Activated naive CD4-positive, alpha-beta T cell treated with anti-CD3 and anti-CD28 coated beads, Interleukin-2, amount 50 U/mL, for 16 hours (primary cell): Measurements from ENCODE around the gene AGBL4.

Experiments used
- DNase-seq: peaks from one replicate; pipeline ENCODE4 v3.0.0-alpha.2; 2020

Gene AGBL4

GRCh38 chr1:48939828-48940227, 1083.9 kb downstream of the AGBL4 start:
- DNase-seq: no peak

- DNase-seq: no peak
Observed at GRCh38 chr1:48939042-48939441, 1084.7 kb downstream of the AGBL4 start.

- DNase-seq: no peak
Observed at GRCh38 chr1:48937732-48938131, 1086.0 kb downstream of the AGBL4 start.

GRCh38 chr1:48936436-48936835, 1087.3 kb downstream of the AGBL4 start:
- no peak for DNase-seq

GRCh38 chr1:48932366-48932765, 1091.4 kb downstream of the AGBL4 start:
- no peak for DNase-seq

- DNase-seq: no peak
Observed at GRCh38 chr1:48931506-48932192, 1092.1 kb downstream of the AGBL4 start.

GRCh38 chr1:48930011-48930410, 1093.7 kb downstream of the AGBL4 start:
- DNase-seq: no peak

- no peak for DNase-seq
Observed at GRCh38 chr1:48924099-48924498, 1099.7 kb downstream of the AGBL4 start.

GRCh38 chr1:48923116-48923515, 1100.6 kb downstream of the AGBL4 start:
- no peak for DNase-seq

GRCh38 chr1:48920851-48921250, 1102.9 kb downstream of the AGBL4 start:
- no peak for DNase-seq

- DNase-seq: no peak
Observed at GRCh38 chr1:48917901-48918603, 1105.7 kb downstream of the AGBL4 start.

GRCh38 chr1:48917070-48917454, 1106.7 kb downstream of the AGBL4 start:
- no peak for DNase-seq

- no peak for DNase-seq
Observed at GRCh38 chr1:48916130-48917069, 1107.4 kb downstream of the AGBL4 start.

GRCh38 chr1:48908606-48909005, 1115.1 kb downstream of the AGBL4 start:
- no peak for DNase-seq

GRCh38 chr1:48906729-48907128, 1117.0 kb downstream of the AGBL4 start:
- DNase-seq: no peak

- DNase-seq: no peak
Observed at GRCh38 chr1:48906164-48906563, 1117.6 kb downstream of the AGBL4 start.

GRCh38 chr1:48903291-48903690, 1120.5 kb downstream of the AGBL4 start:
- no peak for DNase-seq

GRCh38 chr1:48898894-48899293, 1124.9 kb downstream of the AGBL4 start:
- DNase-seq: no peak

GRCh38 chr1:48889615-48890014, 1134.1 kb downstream of the AGBL4 start:
- no peak for DNase-seq

GRCh38 chr1:48889082-48889481, 1134.7 kb downstream of the AGBL4 start:
- DNase-seq: no peak

- DNase-seq: no peak
Observed at GRCh38 chr1:48887796-48888195, 1136.0 kb downstream of the AGBL4 start.

GRCh38 chr1:48882020-48882419, 1141.7 kb downstream of the AGBL4 start:
- DNase-seq: no peak

- DNase-seq: no peak
Observed at GRCh38 chr1:48878191-48878940, 1145.4 kb downstream of the AGBL4 start.
